DMS114 treated with DMSO at 0.1 percent for 48 hours (cell line): Measurements from ENCODE around the gene HEATR9.

Experiments
- DNase-seq: peaks from one replicate; lab custom pipeline; 2025; ENCODE audit not compliant: unreplicated experiment; lab: John Stamatoyannopoulos, UW

The HEATR9 gene

GRCh38 chr17:35895636-35896587 lies 27.2 kb upstream of the HEATR9 start:
- DNase-seq = no peak

DNA sequence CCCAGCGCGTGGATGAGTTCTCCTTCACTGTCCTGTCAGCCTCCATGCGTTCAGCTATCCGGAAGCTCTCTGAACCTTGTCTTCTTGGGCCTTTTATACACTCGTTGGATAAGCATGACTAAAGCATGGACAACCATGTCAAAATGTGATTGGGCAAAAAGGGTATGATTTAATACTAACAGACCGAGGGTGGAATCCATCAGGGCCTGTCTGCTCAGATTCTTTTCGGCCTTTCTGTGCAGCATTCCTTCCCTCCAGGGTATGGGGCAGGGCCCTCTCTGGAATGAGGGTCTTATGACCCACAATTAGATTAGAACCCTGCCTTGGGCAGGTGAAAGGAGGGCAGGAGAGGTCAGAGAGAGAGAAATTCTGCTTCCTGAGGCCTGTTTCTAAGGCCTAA lies 25.5 kb upstream of the HEATR9 start:
- DNase-seq = no peak

GRCh38 chr17:35893751-35894150 lies 25.1 kb upstream of the HEATR9 start:
- no peak for DNase-seq

GRCh38 chr17:35892091-35893035 lies 23.7 kb upstream of the HEATR9 start:
- DNase-seq = no peak

GRCh38 chr17:35891269-35891668 lies 22.6 kb upstream of the HEATR9 start:
- DNase-seq = no peak

- DNase-seq = no peak
These were observed 22.1 kb upstream of the HEATR9 start for GRCh38 chr17:35890774-35891155.

DNA sequence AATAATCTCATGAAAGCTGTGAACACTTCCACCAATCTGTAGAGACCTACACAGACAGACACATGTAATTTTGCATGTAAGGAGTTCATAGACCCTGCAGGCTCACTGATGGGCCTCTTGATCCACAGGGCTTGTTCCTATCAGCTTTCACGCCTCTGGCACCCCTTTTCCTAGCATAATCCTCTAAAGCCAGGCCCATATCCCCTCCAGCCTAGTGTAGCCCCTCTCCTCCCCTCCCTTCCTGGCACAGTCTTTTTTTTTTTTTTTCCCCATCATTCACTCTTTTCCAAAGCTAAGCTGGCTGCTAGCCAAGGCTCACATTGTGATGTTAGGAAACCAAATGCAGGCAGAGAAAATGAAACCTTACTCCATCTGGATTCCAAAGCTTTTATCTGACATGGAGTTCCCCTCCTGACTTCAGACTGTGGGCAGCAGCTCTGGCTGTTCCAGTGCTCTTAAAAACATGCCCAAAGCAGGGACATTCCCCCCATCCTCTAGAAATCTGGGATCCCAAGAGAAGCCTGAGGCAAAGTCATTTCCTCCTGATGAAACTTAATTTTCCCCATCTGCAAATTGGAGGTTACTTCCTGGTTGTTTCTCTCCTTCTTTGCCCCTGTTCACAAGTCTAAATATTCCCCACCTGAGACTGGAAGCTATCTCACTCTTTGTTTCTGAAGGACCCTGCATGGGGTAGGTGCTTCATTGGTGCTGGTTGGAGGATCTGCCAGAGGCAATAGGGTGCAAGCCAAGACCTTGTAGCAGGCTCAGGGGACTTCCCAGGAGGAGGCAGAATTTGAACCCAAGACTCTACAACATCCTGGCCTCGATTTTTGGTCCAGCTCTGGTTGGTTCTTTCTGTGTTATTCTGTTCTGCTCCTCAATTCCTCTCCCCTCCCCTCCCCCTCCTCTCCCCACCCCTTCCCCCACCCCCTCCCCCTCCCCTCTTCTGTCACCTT lies 21.4 kb upstream of the HEATR9 start:
- no peak for DNase-seq

DNA sequence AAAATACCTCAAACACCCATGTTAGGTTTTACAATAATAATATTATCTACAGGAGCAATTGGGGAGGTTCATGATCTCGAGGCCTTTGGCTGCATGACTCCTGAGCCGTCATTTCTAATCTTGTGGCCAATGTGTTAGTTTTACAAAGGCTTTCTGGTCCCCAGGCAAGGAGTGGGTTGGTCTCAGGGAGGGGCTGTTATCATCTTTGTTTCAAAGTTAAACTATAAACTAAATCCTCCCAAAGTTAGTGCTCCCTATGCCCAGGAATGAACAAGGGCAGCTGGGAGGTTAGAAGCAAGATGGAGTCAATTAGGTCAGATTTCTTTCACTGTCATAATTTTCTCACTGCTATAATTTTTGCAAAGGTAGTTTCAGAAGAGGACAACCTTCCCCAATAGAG lies 20.6 kb upstream of the HEATR9 start:
- DNase-seq = no peak

DNA sequence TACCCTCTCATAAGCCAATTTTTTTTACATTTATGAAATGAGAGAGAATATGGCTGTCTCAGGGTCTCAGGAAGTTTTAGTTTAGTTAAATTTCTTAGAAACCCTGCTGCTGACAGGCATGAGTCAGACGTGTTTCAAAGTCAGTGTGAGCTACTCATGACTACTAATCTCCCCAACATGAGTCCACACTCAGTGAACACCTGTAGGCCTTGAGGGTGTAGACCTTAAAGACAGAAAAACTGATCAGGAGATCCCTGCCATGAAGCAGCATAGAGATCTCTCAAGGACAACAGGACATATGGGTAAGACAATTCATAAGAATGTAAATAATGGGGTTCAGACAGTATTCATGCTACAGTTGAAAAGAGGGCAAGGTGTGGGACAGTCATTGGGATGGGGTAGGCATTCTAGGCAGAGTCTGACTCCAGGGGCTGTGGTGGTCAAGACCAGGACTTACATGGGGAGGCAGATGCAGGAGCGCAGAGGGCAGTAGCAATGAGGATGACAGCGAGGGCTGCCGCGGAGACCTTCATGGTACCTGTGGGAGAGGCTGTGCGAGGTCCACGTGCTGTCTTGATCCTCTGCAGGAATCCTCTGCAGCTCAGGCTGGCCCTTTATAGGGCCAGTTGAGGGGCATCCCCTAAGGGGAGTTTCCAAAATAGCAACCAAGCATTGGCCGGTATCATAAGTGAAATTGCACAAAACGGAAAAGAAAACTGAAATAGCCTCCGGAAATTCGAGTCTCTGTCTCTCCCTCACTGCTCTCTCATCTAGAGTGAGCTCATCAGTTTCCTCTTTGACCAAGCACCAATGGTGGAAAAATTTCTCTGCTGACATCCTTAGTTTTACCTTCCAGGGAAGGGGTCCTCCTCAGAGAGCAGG lies 11.3 kb upstream of the HEATR9 start, which contains the start of gene CCL5:
Gene CCL5 (minus strand): TSS at position 588 of the 882 bp plus-strand sequence.
- DNase-seq = no peak

DNA sequence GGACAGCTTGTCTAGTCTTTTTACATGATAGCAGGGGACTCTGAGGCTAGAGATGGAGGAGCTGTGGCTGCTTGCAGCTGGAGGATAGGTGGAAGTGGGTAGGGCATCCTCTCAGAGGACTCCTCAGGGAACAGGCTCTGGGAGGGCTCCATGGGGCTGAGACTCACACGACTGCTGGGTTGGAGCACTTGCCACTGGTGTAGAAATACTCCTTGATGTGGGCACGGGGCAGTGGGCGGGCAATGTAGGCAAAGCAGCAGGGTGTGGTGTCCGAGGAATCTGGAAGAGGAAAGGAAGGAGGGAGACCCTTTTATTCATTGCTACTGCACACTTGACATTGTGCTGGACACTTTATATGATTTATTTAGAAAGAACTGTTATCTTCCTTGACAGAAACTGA lies 9.7 kb upstream of the HEATR9 start:
- no peak for DNase-seq

- DNase-seq = no peak
These were observed 8.8 kb upstream of the HEATR9 start for GRCh38 chr17:35877345-35878029.

DNA sequence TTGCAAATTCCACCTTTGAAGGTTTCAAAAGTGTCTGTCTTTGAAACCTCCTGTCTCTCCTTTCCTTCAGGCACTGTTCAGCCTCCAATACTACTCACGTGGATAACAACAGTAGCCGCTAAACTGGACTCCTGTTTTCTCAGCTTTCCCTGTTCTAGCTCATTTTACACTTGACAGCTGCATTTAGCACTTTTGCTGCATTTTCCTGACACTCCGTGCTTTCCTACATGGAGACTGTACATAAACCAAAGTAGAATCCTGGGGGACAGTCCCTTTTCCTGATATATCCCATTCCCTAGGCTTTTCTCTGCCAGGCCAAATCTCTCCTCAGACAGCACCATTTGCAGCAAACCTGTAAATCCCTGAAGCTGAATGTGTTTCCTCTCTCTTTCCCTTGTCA lies 7.8 kb upstream of the HEATR9 start:
- no peak for DNase-seq

GRCh38 chr17:35875800-35876139 lies 7.1 kb upstream of the HEATR9 start:
- DNase-seq = no peak

DNA sequence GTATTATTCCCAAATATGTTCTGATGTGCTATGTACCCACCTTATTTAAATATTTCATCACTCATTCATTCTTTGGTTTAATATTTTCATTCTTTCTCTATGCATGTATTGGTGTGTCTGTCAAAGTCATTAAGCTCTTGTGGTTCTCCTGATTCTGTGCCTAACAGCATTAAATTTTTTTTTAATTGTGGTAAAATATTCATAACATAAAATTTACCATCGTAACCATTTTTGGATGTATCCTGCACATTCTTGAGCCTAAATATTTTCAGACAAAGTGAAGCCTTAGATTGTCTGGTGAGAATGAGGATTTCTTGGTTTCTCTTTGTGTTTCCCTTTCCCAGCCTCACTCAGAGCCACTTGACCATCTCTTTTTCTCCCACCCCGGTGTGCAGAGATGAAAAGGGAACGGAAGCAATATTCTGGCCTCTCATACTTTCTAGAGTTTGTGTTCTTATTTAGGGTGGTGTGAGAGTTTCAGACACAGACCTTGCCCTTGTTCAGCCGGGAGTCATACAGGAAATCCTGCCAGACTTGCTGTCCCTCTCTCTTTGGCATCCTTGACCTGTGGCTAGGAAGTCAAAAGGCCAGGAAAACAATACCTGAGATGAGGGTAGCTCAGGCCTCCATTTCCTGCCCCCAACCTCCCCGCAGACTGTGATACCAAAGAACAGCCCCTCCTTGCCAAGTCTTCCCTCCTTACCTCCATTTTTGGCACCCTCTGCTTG lies 6.5 kb upstream of the HEATR9 start:
- no peak for DNase-seq

DNA sequence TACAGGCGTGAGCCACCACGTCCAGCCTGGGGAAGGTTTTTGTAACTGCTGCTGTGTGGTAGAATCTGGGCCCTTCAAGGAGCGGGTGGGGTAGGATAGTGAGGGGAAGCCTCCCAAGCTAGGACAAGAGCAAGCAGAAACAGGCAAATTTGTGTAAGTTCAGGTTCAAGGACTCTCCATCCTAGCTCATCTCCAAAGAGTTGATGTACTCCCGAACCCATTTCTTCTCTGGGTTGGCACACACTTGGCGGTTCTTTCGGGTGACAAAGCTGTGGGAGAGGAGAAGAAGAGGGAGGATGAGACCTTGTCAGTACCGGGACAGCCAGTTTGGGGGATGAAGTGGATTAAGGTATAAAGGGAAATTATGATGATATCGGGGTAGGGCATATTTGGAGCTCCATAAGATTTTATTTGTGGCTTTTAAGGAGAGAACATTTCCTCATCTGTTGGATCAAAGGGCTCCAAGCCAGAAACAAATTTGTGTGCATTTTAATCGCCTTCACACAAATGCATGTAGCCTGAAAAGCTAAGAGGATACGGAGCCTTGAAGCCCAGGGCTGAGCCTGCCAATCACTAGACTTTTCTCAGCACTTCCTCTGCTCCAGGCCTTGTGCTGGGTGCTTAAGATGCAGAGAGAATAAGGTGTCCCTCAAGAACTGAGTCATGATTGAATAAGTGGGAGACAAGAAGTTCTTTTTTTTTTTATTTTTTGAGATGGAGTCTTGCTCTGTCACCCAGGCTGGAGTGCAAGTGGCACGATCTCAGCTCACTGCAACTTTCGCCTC lies 3.7 kb upstream of the HEATR9 start:
- no peak for DNase-seq

DNA sequence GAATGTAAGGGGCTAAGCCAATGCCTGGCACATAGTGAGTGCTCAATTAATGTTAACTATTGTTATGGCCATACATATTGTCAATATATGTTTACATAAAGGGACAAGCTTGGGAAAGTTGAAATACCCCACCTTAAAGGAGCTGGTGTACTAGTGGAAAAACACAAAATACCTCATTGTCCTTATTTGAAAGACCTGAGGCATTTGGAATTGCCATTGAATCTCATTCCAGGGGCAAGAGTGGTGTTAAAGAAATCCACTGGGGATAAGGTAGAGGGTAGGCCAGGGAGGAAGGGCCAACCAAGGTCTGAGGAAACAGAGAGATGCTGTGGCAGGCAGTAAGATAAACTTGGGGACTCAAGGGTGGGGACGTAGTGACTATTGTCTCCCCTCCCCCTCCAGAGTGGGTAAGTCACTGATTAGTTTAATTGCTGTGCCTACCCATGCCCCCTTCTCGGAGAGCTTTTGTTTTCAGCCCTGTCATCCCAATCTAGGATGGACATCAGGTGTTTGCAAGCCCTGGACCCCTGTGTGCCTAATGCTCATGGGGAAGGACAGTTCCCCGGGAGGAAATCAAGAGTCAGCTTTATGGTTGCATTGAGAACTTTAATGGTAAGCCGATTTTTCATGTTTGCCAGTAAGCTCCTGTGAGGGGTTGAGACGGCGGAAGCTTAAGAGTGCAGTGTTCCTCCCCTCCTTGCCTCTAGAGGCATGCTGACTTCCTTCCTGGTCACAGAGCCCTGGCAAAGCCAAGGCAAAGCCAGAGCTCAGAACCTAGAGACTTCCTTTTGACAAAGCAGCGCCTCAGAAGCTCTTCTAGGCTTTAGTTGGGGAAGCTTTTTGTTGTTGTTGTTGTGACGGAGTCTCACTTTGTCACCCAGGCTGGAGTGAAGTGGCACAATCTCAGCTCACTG lies 2.5 kb upstream of the HEATR9 start:
- no peak for DNase-seq

DNA sequence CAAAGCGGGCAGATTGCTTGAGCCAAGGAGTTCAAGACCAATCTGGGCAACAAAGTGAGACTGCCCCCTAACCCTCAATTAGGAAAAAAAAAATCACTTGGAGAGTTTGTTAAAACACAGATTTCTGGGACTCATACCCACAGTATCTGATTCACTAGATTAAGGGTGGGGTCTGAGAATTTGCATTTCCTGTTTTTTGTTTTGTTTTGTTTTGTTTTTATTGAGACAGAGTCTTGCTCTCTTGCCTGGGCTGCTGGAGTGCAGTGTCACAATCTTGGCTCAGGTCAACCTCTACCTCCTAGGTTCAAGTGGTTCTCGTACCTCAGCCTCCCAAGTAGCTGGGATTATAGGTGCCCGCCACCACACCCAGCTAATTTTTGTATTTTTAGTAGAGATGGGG lies 1.1 kb downstream of the HEATR9 start:
- no peak for DNase-seq
